Retinal pigment epithelial cell (primary cell): ENCODE measurements around the gene TAF13.

Experiments used
- DNase-seq: peaks from one replicate; pipeline ENCODE4 v3.0.0-alpha.2; 2010; ENCODE audit warnings: low read depth
- H3K4me3 ChIP-seq: 2 replicates; pipeline ENCODE4 v1.5.1; 2011; ENCODE audit warnings: mild to moderate bottlenecking, low read length, control low read depth, moderate library complexity
- TF ChIP-seq, protein P1 (sequence below): conservative IDR thresholded peaks from 2 replicates; pipeline ENCODE4 v1.5.1; 2011; ENCODE audit warnings: low read depth, low read length, control low read depth, inconsistent platforms

Gene TAF13

DNA sequence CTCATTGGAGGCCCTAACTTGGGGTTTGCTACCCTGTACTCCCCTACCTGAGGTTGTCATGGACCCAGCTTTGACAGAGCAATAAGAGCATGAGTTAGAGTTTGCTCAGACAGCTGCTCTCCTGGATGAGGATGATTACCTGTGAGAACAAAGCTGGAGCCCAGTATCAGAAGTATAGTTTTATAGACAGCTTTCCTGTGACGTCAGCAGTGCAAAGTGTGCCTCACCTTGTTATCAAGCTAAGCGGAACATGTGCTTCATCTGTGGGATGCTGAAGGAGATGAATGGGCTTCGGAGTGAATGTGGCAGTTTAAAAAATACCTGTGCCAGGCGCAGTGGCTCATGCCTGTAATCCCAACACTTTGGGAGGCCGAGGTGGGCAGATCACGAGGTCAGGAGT lies 28.5 kb downstream of the TAF13 start:
- no peak overlapping the region for H3K4me3 ChIP-seq
- DNase-seq: no peak
- TF ChIP-seq, protein P1, sequence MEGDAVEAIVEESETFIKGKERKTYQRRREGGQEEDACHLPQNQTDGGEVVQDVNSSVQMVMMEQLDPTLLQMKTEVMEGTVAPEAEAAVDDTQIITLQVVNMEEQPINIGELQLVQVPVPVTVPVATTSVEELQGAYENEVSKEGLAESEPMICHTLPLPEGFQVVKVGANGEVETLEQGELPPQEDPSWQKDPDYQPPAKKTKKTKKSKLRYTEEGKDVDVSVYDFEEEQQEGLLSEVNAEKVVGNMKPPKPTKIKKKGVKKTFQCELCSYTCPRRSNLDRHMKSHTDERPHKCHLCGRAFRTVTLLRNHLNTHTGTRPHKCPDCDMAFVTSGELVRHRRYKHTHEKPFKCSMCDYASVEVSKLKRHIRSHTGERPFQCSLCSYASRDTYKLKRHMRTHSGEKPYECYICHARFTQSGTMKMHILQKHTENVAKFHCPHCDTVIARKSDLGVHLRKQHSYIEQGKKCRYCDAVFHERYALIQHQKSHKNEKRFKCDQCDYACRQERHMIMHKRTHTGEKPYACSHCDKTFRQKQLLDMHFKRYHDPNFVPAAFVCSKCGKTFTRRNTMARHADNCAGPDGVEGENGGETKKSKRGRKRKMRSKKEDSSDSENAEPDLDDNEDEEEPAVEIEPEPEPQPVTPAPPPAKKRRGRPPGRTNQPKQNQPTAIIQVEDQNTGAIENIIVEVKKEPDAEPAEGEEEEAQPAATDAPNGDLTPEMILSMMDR: no peak

DNA sequence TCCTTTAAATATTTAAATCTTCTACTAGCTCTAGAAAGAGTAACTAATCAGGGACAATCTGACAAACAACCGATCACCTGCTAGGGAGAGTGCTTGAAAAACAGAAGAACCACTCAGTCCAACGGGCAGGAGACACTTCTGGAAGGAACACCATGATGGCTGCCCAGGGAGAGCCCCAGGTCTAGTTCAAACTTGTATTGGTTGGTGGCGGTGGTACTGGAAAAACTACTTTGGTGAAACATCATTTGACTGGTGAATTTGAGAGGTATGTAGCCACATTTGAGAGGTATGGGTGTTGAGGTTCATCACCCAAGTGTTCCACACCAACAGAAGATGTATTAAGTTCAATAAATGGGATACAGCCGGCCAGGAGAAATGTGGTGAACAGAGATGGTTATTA lies 29.1 kb downstream of the TAF13 start:
- no peak for DNase-seq
- TF ChIP-seq, protein P1: no peak
- H3K4me3 ChIP-seq: no peak overlapping the region

DNA sequence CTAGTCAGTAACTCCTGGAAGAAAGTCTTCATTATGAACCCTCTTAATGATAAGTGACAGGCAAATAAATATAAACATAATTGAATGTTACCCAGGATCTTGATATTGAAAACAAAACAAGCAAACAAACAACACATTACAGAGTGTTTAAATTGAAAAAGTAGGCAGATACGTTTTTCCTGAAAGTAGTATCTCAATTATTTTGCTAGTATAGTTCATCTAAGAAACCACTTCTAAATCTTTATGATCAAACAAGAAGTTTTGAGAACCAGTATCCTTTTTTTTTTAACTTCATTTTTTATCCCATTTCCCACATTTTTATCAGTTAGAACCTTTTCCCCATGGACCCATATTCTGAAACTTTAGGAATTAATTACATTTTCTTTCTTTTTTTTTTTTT lies 30.2 kb downstream of the TAF13 start:
- no peak overlapping the region for H3K4me3 ChIP-seq
- DNase-seq: no peak
- TF ChIP-seq, protein P1: no peak

DNA sequence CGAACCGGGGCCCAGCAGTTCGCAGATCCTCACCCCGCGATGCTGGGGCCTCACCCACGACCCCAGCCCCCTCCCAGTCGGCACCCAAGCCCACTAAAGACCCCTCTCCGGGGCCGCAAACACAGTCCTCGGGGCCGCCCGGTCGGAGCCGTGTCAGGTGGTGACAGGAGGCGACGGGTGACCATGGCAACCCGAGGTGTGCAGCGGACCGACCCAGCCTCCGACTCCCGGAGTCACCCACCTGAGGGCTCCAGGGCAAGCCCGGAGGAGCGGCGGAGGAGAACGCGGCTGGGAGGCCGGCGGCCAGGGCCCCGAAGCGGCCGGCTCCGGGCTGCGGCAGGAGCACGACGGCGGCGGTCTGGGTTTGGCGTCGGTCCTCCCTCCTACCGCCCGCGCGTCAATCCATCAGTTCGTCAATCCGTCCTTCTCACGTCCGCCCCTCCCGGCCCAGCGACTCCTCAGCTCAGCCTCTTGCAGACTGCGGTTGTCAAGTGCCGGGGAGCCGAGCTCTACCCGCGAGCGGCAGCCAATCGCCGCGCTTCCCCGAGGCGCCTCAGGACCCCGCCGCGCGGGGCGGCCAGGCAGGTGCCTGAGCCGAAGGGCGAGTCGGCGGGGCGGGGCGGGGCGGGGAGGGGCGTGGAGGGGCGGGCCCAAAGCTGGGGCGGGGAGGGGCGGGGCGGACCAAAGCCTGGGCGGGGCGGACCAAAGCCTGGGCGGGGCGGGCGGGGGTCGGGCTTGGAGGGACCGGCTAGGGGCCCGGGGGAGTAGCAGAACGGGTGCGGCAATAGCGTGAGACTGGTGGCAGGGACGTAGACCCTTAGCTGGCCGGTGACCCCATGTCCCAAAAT lies 34.0 kb downstream of the TAF13 start, which contains the start of gene WDR47:
Gene WDR47 (minus strand): TSS at position 482 of the 848 bp plus-strand sequence. CDS start 18,590 bp downstream, outside the sequence.
- DNase-seq: peak; percentile 87
- peak within 1 kb of the TSS; percentile 88 for H3K4me3 ChIP-seq
- TF ChIP-seq, protein P1: no peak

DNA sequence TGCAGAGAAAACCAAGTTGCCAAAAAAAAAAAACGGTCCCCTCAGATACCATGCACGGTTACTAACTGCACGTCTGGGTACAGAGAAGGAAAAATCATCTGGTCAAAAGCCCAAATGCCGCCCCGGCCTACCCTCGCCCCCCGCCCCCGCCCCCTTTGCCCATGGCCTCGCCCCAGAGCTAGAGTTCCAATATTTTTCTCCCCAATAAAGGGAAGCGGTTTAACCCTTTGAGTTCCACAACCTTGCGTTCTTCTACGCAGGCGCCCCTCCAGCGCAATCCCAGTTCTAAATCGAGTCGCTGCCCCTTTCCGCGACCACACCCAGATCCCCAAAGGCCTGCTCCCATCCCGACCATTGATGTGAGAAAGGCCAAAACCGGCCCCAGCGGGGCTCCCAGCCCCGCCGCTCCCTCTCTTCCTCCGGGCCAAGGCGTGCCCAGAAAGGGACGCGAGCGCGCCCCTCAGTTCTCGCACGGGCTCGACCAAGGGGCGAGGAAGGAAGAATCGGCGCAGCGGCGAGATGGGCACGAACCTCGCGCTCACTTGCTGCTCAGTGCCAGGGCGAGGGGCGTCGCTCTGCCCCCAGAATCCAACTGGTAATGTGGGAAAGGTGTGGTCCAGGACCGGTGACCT lies 34.7 kb downstream of the TAF13 start:
- H3K4me3 ChIP-seq: peak overlapping the region; percentile 88
- TF ChIP-seq, protein P1: no peak
- DNase-seq: no peak

DNA sequence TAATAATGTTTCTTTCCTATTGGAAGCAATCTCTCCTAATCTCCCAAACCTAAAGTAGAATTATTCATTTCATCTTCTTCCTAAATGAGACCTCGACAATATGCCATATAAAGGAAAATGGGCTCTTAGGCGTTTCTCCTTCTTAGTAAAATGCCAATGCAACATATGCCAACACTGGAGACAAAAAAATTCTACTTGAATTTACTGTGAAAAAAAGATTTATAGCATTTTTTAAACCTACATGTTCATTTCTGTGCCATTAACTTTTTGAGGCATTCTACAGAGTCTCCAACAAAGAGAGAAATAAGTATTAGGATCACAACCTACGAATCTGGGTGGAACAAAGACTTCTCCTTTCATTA lies 35.2 kb downstream of the TAF13 start:
- H3K4me3 ChIP-seq: peak overlapping the region; percentile 88
- TF ChIP-seq, protein P1: no peak
- no peak for DNase-seq
